Thyroid gland (tissue), 4 donors: ENCODE measurements around the gene TAX1BP3.

Experiments used
- POLR2A ChIP-seq, 2 donors: fragments of 450-650 bp; IDR thresholded peaks; one replicate each; pipeline ENCODE4 v1.6.1; 2017; ENCODE audit warnings: antibody characterized with exemption in 2 of 2, mild to moderate bottlenecking in 2 of 2, moderate library complexity in 1 of 2
- TF ChIP-seq, protein P1 (sequence below), 6 experiments: fragments of 200-600 bp in 3 of 6; fragments of 450-650 bp in 3 of 6; sonication (generic) in 3 of 6; IDR thresholded peaks; one replicate each; pipeline ENCODE4 v1.5.1; 2016 to 2019; ENCODE audit warnings: antibody characterized with exemption in 6 of 6, mild to moderate bottlenecking in 2 of 6, inconsistent platforms in 1 of 6, moderate library complexity in 1 of 6

- TF ChIP-seq, protein P1, sequence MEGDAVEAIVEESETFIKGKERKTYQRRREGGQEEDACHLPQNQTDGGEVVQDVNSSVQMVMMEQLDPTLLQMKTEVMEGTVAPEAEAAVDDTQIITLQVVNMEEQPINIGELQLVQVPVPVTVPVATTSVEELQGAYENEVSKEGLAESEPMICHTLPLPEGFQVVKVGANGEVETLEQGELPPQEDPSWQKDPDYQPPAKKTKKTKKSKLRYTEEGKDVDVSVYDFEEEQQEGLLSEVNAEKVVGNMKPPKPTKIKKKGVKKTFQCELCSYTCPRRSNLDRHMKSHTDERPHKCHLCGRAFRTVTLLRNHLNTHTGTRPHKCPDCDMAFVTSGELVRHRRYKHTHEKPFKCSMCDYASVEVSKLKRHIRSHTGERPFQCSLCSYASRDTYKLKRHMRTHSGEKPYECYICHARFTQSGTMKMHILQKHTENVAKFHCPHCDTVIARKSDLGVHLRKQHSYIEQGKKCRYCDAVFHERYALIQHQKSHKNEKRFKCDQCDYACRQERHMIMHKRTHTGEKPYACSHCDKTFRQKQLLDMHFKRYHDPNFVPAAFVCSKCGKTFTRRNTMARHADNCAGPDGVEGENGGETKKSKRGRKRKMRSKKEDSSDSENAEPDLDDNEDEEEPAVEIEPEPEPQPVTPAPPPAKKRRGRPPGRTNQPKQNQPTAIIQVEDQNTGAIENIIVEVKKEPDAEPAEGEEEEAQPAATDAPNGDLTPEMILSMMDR (IDR thresholded peaks at IDR 0.05), result no peak
- no peak for TF ChIP-seq POLR2A (IDR thresholded peaks at IDR 0.05)
Observed at GRCh38 chr17:3708366-3708765, 40.0 kb upstream of the TAX1BP3 start.
